SH-SY5Y (cell line): ENCODE measurements around the gene SLC12A1.

Experiments
- GATA2 ChIP-seq: IDR thresholded peaks from 2 replicates; pipeline ENCODE4 v1.6.1; 2011; ENCODE audit warnings: mild to moderate bottlenecking, low read depth, low read length
- GATA3 ChIP-seq: IDR thresholded peaks from 2 replicates; pipeline ENCODE4 v1.6.1; 2011; ENCODE audit warnings: low read depth, mild to moderate bottlenecking, low read length, moderate library complexity

Gene SLC12A1

DNA sequence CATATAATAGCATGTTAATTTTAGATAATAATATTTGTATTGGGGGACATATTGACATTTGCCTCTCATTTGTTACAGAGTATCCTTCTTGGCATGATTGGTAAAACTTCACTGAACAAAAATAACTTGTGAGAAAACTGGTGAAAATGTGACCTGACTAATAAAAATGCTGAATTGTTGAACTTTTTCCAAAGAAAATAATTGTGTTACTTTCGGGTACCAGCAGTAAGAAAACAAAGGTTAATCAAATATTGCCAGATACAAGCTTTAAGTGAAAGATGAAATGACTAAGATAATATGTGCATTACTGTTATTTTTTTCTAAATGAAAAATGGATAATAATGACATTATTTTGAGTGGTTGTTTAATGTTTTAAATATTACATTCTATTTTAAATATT is 15.2 kb downstream of the SLC12A1 start:
- TF ChIP-seq GATA3 (no peak), GATA2 (no peak)

DNA sequence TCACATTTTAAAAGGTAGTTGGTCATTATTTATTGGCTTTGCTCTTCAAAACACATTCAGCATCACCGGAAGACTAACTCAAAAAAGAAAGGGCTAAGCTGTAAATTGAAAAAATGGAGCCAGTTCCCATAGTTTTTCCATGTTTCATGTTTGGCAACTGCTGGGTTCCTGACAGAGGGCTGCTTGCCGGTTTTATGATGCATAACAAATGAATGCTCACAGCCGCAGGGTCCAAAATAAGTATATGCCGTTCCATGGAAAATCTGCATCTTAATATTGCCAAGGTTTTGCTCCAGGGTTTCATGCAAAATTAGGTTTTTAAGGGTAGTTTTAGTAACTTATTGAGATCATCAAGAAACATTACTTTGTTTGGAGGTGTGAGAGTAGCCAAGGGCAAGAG is 15.8 kb downstream of the SLC12A1 start:
- TF ChIP-seq GATA3 (no peak), GATA2 (no peak)

DNA sequence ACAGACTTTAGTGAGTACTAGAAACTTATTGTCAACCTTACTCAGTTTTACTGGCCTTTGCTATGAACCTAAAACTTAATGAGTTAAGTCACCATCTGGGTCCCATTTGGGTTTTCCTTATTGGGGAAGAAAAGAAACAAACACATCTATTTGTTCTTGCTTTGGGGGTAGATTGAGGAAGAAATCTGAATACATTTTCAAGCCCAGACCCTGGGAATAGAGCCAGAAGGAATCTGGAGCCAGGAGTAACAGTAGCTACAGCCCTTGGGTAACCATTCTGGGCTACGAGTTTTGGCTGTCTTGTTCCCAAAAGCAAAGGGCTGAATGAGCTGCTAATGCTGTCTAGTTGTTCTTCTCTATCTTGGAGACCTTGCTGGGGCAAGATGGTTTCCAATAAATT is 16.5 kb downstream of the SLC12A1 start:
- TF ChIP-seq GATA2, result no peak
- TF ChIP-seq GATA3, result no peak

DNA sequence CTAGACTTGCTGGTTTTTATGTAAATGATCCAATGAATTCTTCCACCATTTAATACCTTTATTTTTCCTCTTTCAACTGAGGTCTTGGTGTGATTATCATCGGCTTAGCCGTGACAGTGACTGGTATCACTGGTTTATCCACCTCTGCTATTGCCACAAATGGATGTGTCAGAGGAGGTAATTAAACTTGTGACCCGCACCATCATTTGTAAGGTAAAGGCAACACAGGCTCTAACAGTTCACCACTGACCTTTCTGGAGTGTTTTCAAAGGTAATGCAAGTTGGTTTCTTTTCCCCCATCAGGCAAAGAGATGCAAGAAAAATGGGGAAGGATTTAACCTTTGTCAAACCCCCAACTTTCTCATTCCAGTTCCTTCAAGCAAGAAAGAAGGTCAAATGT is 19.7 kb downstream of the SLC12A1 start:
- TF ChIP-seq GATA2 (no peak), GATA3 (no peak)

DNA sequence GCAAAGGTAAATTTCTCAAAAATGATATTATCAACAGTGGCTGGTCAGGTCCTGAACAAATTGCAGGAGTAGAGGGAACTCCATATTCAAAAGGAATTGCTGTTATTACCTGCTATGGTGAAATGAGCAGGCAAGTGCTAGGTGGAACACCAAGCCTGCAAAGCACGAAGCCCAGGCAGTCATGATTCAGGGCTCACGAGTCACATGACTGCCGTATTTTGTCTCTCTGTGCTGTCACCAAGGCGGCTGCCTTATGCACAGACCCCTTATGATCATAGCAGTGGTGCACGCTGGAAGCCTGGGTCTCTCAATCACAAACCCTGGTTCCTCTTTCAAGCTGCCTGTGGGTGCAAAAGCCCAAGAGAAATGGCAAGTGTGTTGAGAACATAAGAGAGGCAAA is 24.4 kb downstream of the SLC12A1 start:
- no peak for TF ChIP-seq GATA3
- no peak for TF ChIP-seq GATA2

DNA sequence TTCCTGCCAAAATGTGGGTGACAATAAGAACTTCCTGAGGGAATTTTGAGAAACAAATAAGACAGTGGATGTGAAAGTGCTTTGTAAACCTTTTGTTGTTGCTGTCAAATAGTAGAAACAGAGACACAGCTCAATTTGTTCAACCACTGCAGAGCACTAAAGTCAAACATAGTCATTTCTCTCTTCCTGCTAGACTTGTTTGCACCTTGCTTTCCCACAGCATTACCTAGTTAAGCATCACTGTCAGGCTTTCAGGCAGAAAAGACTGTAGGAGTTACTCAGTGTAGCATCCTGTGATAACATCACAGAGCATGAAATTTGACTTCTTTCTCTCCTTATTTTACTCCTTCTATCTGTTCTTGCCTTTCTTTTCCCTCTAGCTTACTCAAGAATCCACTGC is 27.1 kb downstream of the SLC12A1 start:
- TF ChIP-seq GATA3, result no peak
- no peak for TF ChIP-seq GATA2

DNA sequence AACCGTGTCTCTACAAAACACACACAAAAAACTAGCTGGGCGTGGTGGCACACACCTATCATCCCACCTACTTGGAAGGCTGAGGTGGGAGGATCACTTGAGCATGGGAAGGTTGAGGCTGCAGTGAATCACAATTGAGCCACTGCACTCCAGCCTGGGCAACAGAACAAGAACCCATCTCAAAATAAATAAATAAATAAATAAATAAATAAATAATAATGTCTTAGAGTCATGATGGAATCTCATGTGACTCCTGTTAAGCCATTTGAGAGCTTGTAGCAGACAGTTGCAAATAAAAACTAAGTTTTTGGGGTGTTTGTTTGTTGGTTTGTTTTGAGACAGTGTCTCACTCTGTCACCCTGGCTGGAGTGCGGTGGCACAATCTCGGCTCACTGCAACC is 33.2 kb downstream of the SLC12A1 start:
- TF ChIP-seq GATA2, result no peak
- no peak for TF ChIP-seq GATA3

DNA sequence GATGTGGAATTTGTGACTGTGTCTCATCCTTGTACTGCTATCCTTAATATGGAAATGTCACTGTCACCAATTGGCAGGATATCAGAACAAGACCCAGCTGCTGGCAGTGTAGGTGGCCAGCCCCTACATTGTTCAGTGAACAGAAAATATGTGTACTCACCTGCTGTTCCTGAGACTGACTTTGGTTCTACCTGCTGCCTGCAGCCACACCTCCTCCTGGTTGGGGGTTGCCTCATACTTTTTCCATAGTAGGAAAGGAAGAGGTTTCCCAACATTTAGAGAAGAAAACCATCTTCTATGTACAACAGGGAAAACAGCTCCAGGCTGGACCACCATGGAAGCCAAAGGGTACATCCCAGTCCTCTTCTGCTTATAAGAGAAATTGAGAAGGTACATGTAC is 35.9 kb downstream of the SLC12A1 start:
- TF ChIP-seq GATA3 (no peak), GATA2 (no peak)

DNA sequence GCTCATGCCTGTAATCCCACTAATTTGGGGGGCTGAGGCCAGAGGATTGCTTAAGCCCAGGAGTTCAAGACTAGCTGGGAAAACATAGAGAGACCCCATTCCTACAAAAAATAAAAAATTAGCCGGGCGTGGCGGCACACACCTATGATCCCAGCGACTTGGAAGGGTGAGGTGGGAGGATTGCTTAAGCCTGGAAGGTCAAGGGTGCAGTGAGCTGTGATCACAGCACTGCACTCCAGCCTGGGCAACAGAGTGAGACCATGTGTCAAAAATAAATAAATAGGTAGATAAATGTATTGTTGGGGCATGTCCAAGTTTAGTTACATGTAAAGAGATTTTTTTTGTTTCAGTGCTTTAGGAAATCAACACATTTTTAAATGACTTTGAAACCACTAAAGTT is 36.4 kb downstream of the SLC12A1 start:
- no peak for TF ChIP-seq GATA3

DNA sequence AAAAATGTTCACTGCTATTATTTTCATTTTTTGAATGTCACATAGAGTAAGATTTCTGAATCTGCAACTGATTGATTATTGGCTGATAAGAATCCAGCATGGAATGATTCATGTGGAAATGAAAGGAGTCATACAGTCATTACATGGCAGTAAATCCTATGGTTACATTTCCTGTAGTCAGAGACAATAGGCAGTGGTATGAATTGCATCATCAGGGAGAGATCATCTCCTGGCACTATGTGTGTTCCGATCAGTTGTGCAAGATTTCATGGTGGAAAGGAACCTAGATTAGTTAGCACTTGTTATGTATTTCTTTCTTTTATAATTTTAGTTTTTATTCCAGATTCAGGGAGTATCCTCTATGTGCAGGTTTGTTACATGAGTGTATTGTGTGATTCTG is 38.8 kb downstream of the SLC12A1 start:
- TF ChIP-seq GATA2, result no peak
- no peak for TF ChIP-seq GATA3

DNA sequence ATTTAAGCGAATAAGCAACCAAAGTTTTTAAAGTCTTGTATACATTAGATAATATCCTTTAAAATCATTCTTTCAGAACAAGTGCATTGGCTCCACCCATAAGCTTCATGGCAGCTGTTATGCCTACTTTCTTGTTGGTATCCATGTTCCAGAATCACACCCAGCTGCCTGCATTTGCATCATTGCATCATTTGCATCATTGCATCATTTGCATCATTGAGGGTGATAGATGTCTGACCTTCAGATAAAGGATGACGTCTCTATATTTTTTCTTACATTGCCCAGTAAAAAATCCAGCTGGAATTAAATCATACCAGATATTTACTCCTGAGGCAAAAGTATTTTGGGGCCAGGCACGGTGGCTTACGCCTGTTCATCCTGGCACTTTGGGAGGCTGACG is 42.3 kb downstream of the SLC12A1 start:
- no peak for TF ChIP-seq GATA3
- no peak for TF ChIP-seq GATA2

DNA sequence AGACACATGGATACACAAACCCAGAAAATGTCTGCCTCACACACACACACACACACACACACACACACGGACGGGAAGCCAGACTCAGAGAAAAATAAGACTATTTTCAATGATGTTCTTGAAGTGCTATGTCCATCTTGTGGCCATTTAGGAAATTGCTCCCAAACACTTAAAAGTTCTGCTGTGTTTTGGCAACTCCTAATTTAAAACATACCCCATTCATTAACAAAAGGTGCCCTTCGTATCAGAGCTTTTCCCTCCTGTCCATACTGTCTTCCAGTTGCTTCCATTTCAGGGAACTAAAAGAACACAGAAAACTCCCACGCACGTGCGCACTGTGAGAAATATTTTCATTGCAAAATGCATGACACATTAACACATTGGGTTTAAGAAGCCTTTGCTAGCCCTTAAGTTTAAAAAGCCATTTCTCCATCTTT is 44.6 kb downstream of the SLC12A1 start:
- TF ChIP-seq GATA3 (no peak), GATA2 (no peak)

DNA sequence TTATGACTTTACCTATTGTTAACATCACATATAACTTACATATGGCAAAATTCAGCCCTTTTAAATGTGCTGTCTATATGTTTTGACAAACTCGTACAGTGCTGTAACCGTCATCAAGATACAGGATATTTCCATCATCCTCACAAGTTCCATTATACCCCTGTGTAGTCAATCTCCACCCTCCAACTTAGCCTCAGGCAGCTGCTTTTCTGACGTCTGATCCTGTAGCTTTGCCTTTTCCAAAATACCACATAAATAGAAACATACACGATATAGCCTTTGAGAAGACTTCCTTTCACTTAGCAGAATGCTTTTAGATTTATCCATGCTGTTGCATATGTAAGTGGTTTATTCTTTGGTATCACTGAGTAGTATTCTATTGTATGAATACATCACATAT is 47.1 kb downstream of the SLC12A1 start:
- TF ChIP-seq GATA2, result no peak
- no peak for TF ChIP-seq GATA3

DNA sequence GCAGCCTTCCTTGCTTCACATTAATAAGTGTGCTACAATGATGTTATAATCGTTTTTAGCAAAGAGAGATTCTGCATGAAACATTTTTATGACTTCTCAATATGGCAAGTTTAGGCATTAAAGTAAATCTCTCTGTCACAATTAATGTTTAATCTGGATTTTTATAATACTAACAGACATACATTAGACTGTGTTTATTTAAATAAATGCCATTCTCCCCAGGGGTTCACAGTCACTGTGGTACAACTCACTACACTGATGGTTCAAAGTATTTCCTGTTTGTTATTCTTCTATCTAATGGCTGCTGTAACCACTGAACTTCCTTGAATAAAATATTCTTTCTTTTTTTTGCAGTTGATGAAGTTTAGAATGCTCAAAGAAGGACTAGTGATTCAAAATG is 59.0 kb downstream of the SLC12A1 start:
- TF ChIP-seq GATA3, result no peak

DNA sequence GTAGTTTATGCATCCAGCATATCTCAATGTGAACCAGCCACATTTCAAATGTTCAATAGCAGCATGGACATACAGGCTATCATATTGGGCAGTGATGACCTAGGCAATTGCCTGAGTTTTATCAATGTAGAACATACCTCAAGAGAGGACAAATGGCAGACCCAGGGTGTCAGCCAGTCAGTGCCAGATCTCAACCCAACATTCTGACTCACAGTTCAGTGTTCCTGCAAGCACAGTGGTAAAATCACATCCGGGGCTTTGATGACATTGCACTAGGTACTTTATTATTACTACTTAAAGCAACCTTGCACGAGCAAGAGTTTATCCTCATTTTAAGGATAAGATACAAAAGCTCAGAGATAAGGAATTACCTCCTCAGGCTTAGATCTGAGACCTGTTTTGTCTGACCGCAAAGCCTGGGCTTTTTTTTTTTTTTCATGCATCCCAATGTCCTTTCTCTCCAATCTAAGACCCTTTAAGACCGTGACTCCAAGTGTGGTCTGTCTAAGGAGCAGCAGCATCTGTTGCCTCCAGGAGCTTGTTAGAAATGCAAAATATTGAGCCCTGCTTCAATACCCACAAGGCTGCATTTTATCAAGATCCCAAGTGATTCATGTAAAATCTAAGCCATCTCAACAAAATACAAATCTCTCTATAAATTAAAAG is 60.1 kb downstream of the SLC12A1 start:
- TF ChIP-seq GATA3 (no peak), GATA2 (no peak)

DNA sequence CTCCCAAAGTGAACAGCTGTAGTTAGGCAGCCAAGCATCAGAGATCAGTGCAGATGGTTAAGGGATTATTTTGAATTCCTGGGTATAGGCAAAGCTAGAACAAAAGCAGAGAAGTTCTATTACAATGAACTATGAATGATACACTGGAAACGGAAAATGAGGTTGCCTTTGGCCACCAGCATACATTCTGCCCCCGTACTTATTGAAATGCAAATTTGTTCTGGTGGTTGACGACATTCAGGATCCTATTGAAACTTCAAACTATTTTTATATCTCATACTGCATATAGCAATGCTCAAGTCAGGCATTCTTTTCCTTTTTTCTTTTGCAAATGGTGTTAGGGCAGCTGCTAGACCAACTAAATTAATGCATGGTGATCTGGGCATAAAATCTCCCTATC is 61.7 kb downstream of the SLC12A1 start:
- TF ChIP-seq GATA2 (no peak), GATA3 (no peak)

DNA sequence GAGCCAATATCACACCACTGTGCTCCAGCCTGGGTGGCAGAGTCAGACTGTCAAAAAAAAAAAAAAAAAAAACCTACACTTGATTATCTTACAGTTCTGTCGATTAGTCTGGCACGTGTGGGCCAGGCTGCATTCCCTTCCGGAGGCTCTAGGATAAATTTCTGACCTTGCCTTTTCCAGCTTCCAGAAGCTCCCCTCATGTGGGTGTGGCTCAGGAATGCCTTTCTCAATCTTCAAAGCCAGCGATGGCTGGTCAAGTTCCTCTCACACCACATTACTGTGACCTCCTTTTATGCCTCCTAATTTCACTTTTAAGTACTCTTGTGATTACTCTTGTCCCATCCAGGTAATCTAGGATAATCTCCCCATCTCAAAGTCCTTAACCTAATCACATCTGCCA is 66.9 kb downstream of the SLC12A1 start:
- TF ChIP-seq GATA3 (no peak), GATA2 (no peak)

DNA sequence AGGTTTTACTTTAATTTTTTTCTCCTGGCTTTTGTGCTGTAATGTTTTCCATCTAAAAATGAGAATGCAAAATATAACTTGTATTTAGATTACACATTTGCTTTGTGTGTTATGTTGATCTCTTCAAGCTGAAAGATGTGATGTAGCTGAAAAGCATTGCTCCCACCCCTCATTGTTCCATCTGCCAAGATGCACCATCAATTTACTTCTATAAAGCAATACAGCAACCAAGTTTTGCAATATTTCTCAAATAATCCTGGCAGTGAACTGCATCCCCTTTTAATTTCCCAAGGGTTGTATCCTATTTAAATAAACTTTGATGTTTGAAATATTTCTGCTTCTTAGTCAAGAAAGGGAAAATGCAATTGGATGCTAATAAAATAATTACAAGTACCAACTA is 72.6 kb downstream of the SLC12A1 start:
- no peak for TF ChIP-seq GATA3
- TF ChIP-seq GATA2, result no peak

DNA sequence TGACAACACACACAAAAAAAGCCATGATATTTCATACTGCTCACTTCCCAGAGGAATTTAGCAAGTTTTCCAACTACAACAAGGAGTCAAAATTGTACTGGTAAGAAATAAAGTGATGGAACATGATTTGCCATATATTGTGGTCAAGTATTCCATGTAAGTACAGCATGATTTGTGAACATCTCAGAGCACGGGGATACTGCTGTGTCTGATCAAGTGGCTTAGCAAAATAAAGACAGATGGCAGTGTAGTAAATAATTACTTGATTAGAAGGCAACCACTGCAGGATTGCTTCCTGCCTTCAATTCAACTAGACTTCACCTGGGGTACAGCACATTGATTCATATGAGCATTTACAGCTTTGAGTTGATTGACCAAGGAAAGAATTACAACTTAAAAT is 73.5 kb downstream of the SLC12A1 start:
- TF ChIP-seq GATA2 (no peak), GATA3 (no peak)
